Measurements from ENCODE around the gene KCNRG. TPM values are rescaled to one million over a fixed set of nuclear protein-coding genes. Genes with fewer than 3 reads are reported as not detected.
A peak's percentile ranks its signal among the peaks of the same experiment; 100 is the strongest.

The KCNRG gene
- total RNA-seq, 3 donors from 2014 or later: 1.6 to 2.6 (median 1.8) TPM

- Histone ChIP-seq H3K27ac (no peak overlapping the region), H3K36me3 (no peaks in the 10 kb centered on the region), H3K4me3 (no peak overlapping the region), H3K27me3 (no peaks in the 10 kb centered on the region), H3K4me1 (no peaks in the 10 kb centered on the region), H3K9me3 (no peaks in the 10 kb centered on the region)
- no peak for DNase-seq (ENCODE audit: low spot score in 2 of 2)
- intact Hi-C loops (cut with DNase I; ENCODE audit: low total_unique reads): no loop called here
- TF ChIP-seq CTCF (IDR thresholded peaks at IDR 0.05) (no peak), POLR2A (IDR thresholded peaks at IDR 0.05) (no peak), POLR2AphosphoS5 (IDR thresholded peaks at IDR 0.05) (no peak)
Measured at GRCh38 chr13:50012396-50013169, 2.7 kb upstream of the KCNRG start.

GRCh38 chr13:50014386-50014785 is 858 bp upstream of the KCNRG start:
- no peak for DNase-seq (ENCODE audit: low spot score in 2 of 2)
- no peaks in the 10 kb centered on the region for H3K4me1 ChIP-seq
- intact Hi-C loops (cut with DNase I; ENCODE audit: low total_unique reads): no loop called here

GRCh38 chr13:50015750-50016149 is 506 bp downstream of the KCNRG start:
- H3K27ac ChIP-seq: peak overlapping the region in 1 of 2 donors; percentile 2
- H3K4me3 ChIP-seq: no peak overlapping the region
- H3K27me3 ChIP-seq: no peaks in the 10 kb centered on the region
- intact Hi-C loops (cut with DNase I; ENCODE audit: low total_unique reads): no loop called here
- no peak for DNase-seq (ENCODE audit: low spot score in 2 of 2)
- no peak for TF ChIP-seq POLR2AphosphoS5 (IDR thresholded peaks at IDR 0.05)
- no peak for TF ChIP-seq POLR2A (IDR thresholded peaks at IDR 0.05)
- TF ChIP-seq CTCF (IDR thresholded peaks at IDR 0.05): no peak
- no peaks in the 10 kb centered on the region for H3K4me1 ChIP-seq
- H3K36me3 ChIP-seq: no peaks in the 10 kb centered on the region
- H3K9me3 ChIP-seq: no peaks in the 10 kb centered on the region

More at GRCh38 chr13:50014386-50014785, 858 bp upstream of the KCNRG start:
- no peaks in the 10 kb centered on the region for H3K27me3 ChIP-seq
- no peak overlapping the region for H3K4me3 ChIP-seq
- no peak for TF ChIP-seq CTCF (IDR thresholded peaks at IDR 0.05)
- TF ChIP-seq POLR2A (IDR thresholded peaks at IDR 0.05): no peak
- TF ChIP-seq POLR2AphosphoS5 (IDR thresholded peaks at IDR 0.05): no peak
- no peaks in the 10 kb centered on the region for H3K36me3 ChIP-seq
- no peak overlapping the region for H3K27ac ChIP-seq
- no peaks in the 10 kb centered on the region for H3K9me3 ChIP-seq

GRCh38 chr13:50016444-50016843 is 1.2 kb downstream of the KCNRG start:
- no peaks in the 10 kb centered on the region for H3K27me3 ChIP-seq
- intact Hi-C loops (cut with DNase I; ENCODE audit: low total_unique reads): no loop called here
- H3K9me3 ChIP-seq: no peaks in the 10 kb centered on the region
- no peak for DNase-seq (ENCODE audit: low spot score in 2 of 2)
- peak overlapping the region in 1 of 2 donors; percentile 21 for H3K27ac ChIP-seq
- H3K4me1 ChIP-seq: no peaks in the 10 kb centered on the region
- TF ChIP-seq POLR2AphosphoS5 (IDR thresholded peaks at IDR 0.05) (no peak), CTCF (IDR thresholded peaks at IDR 0.05) (no peak), POLR2A (IDR thresholded peaks at IDR 0.05) (no peak)
- H3K36me3 ChIP-seq: no peaks in the 10 kb centered on the region
- H3K4me3 ChIP-seq: no peak overlapping the region

GRCh38 chr13:50017819-50018218 is 2.6 kb downstream of the KCNRG start:
- DNase-seq (ENCODE audit: low spot score in 2 of 2): no peak
- no peak overlapping the region for H3K4me3 ChIP-seq
- no peaks in the 10 kb centered on the region for H3K4me1 ChIP-seq
- H3K27me3 ChIP-seq: no peaks in the 10 kb centered on the region
- no peaks in the 10 kb centered on the region for H3K36me3 ChIP-seq
- intact Hi-C loops (cut with DNase I; ENCODE audit: low total_unique reads): no loop called here
- H3K27ac ChIP-seq: no peak overlapping the region
- no peak for TF ChIP-seq POLR2AphosphoS5 (IDR thresholded peaks at IDR 0.05)
- TF ChIP-seq POLR2A (IDR thresholded peaks at IDR 0.05): no peak
- TF ChIP-seq CTCF (IDR thresholded peaks at IDR 0.05): no peak
- H3K9me3 ChIP-seq: no peaks in the 10 kb centered on the region

Measured in breast epithelium (tissue), 4 donors.